CD4-positive, CD25-positive, alpha-beta regulatory T cell (primary cell): ENCODE measurements around the gene TNS1. TPM values are rescaled to one million over a fixed set of nuclear protein-coding genes. Genes with fewer than 3 reads are reported as not detected.

Experiments used
- ATAC-seq, 2 donors: fragments of 150-1000 bp; cut with Tn5 transposase; one replicate each; pipeline ENCODE4 v1.10.0; 2021; ENCODE audit warnings: low read depth in 2 of 2, moderate number of reproducible peaks in 2 of 2, moderate library complexity in 1 of 2
- DNase-seq, 3 donors: peaks; one replicate each; pipeline versions ENCODE4 v3.0.0 to v3.0.0-alpha.2; 2012 to 2022; ENCODE audit warnings: mixed read lengths in 1 of 3
- H3K27ac ChIP-seq: one replicate; pipeline ENCODE4 v1.7.0; 2013; ENCODE audit warnings: mild to moderate bottlenecking, low read length; ENCODE audit not compliant: insufficient read depth, poor library complexity, severe bottlenecking
- H3K27me3 ChIP-seq: one replicate; pipeline ENCODE4 v1.7.0; 2013; ENCODE audit warnings: low read length; ENCODE audit not compliant: control insufficient read depth, insufficient read depth
- H3K36me3 ChIP-seq: one replicate; pipeline ENCODE4 v1.7.0; 2013; ENCODE audit warnings: mild to moderate bottlenecking, low read length, moderate library complexity; ENCODE audit not compliant: control insufficient read depth, insufficient read depth
- H3K4me1 ChIP-seq: 2 replicates; pipeline ENCODE4 v1.7.0; 2013; ENCODE audit warnings: mild to moderate bottlenecking, low read length; ENCODE audit not compliant: insufficient read depth, control insufficient read depth, poor library complexity, severe bottlenecking
- H3K4me3 ChIP-seq: one replicate; pipeline ENCODE4 v1.7.0; 2013; ENCODE audit warnings: low read depth, mild to moderate bottlenecking, low read length, moderate library complexity
- H3K9me3 ChIP-seq, 2 experiments: 1 replicate in 1 of 2; 2 replicates in 1 of 2; pipeline ENCODE4 v1.7.0; 2013; ENCODE audit warnings: low read length in 2 of 2, mild to moderate bottlenecking in 1 of 2, moderate library complexity in 1 of 2; ENCODE audit not compliant: control insufficient read depth in 2 of 2
- H3K27ac Mint-ChIP-seq, 3 donors: one replicate each; pipeline ENCODE4 v1.8.0; 2020 to 2022; ENCODE audit warnings: mild to moderate bottlenecking in 3 of 3, mixed read lengths in 3 of 3, moderate library complexity in 2 of 3
- H3K27me3 Mint-ChIP-seq: one replicate; pipeline ENCODE4 v1.8.0; 2022; ENCODE audit warnings: mild to moderate bottlenecking, mixed read lengths
- H3K36me3 Mint-ChIP-seq: one replicate; pipeline ENCODE4 v1.8.0; 2020; ENCODE audit warnings: mixed read lengths
- H3K4me1 Mint-ChIP-seq, 4 donors: one replicate each; pipeline ENCODE4 v1.8.0; 2020 to 2022; ENCODE audit warnings: mixed read lengths in 4 of 4, mild to moderate bottlenecking in 1 of 4
- H3K4me3 Mint-ChIP-seq, 4 donors: one replicate each; pipeline ENCODE4 v1.8.0; 2020 to 2022; ENCODE audit warnings: mild to moderate bottlenecking in 4 of 4, mixed read lengths in 4 of 4, moderate library complexity in 3 of 4
- H3K9me3 Mint-ChIP-seq, 7 donors: one replicate each; pipeline ENCODE4 v1.8.0; 2020 to 2022; ENCODE audit warnings: mixed read lengths in 7 of 7, mild to moderate bottlenecking in 3 of 7, moderate library complexity in 2 of 7
- polyA plus RNA-seq, 4 donors: library from polyadenylated mRNA; unstranded; fragments of 300-500 nt; fragmentation: Illumina TruSeq; gene quantifications; one replicate each; pipeline ENCODE4 v1.2.3, GENCODE V29; 2021
- total RNA-seq: library from RNA; stranded (reverse); gene quantifications from one replicate; pipeline ENCODE4 v1.2.3, GENCODE V29; 2022

TNS1 gene
- total and polyA plus RNA-seq, 5 donors from 2014 or later = 0.49 TPM; not detected in 4

- Histone ChIP-seq H3K36me3 (no peaks in the 10 kb centered on the region), H3K9me3 (no peaks in the 10 kb centered on the region), H3K4me3 (no peak overlapping the region), H3K27me3 (no peaks in the 10 kb centered on the region), H3K4me1 (no peaks in the 10 kb centered on the region), H3K27ac (no peak overlapping the region)
- Mint-ChIP-seq H3K27ac (no peak overlapping the region), H3K4me3 (no peak overlapping the region), H3K9me3 (peaks cover 0 to 2% (median 0%) of the 10 kb centered on the region in 7 donors), H3K36me3 (no peaks in the 10 kb centered on the region), H3K4me1 (no peaks in the 10 kb centered on the region), H3K27me3 (no peaks in the 10 kb centered on the region)
- ATAC-seq (no peak), DNase-seq (no peak)
Measured at GRCh38 chr2:217954051-217954450, 48.7 kb downstream of the TNS1 start.

- H3K27me3 ChIP-seq = no peaks in the 10 kb centered on the region
- H3K36me3 ChIP-seq = no peaks in the 10 kb centered on the region
- Mint-ChIP-seq H3K4me3 (no peak overlapping the region), H3K27me3 (peaks cover 2% of the 10 kb centered on the region), H3K27ac (no peak overlapping the region), H3K36me3 (no peaks in the 10 kb centered on the region), H3K9me3 (peaks cover 0 to 2% (median 0%) of the 10 kb centered on the region in 7 donors), H3K4me1 (no peaks in the 10 kb centered on the region)
- H3K4me1 ChIP-seq = no peaks in the 10 kb centered on the region
- H3K27ac ChIP-seq = no peak overlapping the region
- H3K9me3 ChIP-seq = no peaks in the 10 kb centered on the region
- ATAC-seq (no peak), DNase-seq (no peak)
- no peak overlapping the region for H3K4me3 ChIP-seq
Measured at GRCh38 chr2:217953531-217953932, 49.3 kb downstream of the TNS1 start.

- Histone ChIP-seq H3K27me3 (no peaks in the 10 kb centered on the region), H3K4me3 (no peak overlapping the region), H3K36me3 (no peaks in the 10 kb centered on the region), H3K4me1 (no peaks in the 10 kb centered on the region), H3K9me3 (no peaks in the 10 kb centered on the region), H3K27ac (no peak overlapping the region)
- ATAC-seq (no peak), DNase-seq (no peak)
- no peaks in the 10 kb centered on the region for H3K36me3 Mint-ChIP-seq
- H3K4me3 Mint-ChIP-seq = no peak overlapping the region
- peaks cover 5% of the 10 kb centered on the region for H3K27me3 Mint-ChIP-seq
- H3K9me3 Mint-ChIP-seq = peaks cover 0 to 2% (median 0%) of the 10 kb centered on the region in 7 donors
- no peak overlapping the region for H3K27ac Mint-ChIP-seq
- H3K4me1 Mint-ChIP-seq = no peaks in the 10 kb centered on the region
Measured at GRCh38 chr2:217953011-217953481, 49.7 kb downstream of the TNS1 start.

- no peak for ATAC-seq
- Histone ChIP-seq H3K27ac (no peak overlapping the region), H3K4me1 (no peaks in the 10 kb centered on the region), H3K4me3 (no peak overlapping the region), H3K36me3 (no peaks in the 10 kb centered on the region), H3K27me3 (no peaks in the 10 kb centered on the region), H3K9me3 (no peaks in the 10 kb centered on the region)
- DNase-seq = no peak
- peaks cover 5% of the 10 kb centered on the region for H3K27me3 Mint-ChIP-seq
- no peak overlapping the region for H3K4me3 Mint-ChIP-seq
- H3K9me3 Mint-ChIP-seq = peaks cover 0 to 2% (median 0%) of the 10 kb centered on the region in 7 donors
- no peaks in the 10 kb centered on the region for H3K36me3 Mint-ChIP-seq
- no peak overlapping the region for H3K27ac Mint-ChIP-seq
- no peaks in the 10 kb centered on the region for H3K4me1 Mint-ChIP-seq
Measured at GRCh38 chr2:217952409-217952808, 50.4 kb downstream of the TNS1 start.

GRCh38 chr2:217951521-217952247 lies 51.1 kb downstream of the TNS1 start:
- H3K4me1 ChIP-seq = no peaks in the 10 kb centered on the region
- H3K27me3 Mint-ChIP-seq = peaks cover 5% of the 10 kb centered on the region

GRCh38 chr2:217951091-217951490 lies 51.7 kb downstream of the TNS1 start:
- Histone ChIP-seq H3K27me3 (no peaks in the 10 kb centered on the region), H3K9me3 (no peaks in the 10 kb centered on the region), H3K4me1 (no peaks in the 10 kb centered on the region), H3K36me3 (no peaks in the 10 kb centered on the region), H3K4me3 (no peak overlapping the region), H3K27ac (no peak overlapping the region)
- Mint-ChIP-seq H3K4me1 (no peaks in the 10 kb centered on the region), H3K27me3 (peaks cover 8% of the 10 kb centered on the region), H3K27ac (no peak overlapping the region), H3K4me3 (no peak overlapping the region), H3K9me3 (peaks cover 0 to 2% (median 0%) of the 10 kb centered on the region in 7 donors), H3K36me3 (no peaks in the 10 kb centered on the region)
- DNase-seq (no peak), ATAC-seq (no peak)

More at GRCh38 chr2:217951521-217952247, 51.1 kb downstream of the TNS1 start:
- ATAC-seq = no peak
- Histone ChIP-seq H3K4me3 (no peak overlapping the region), H3K36me3 (no peaks in the 10 kb centered on the region), H3K9me3 (no peaks in the 10 kb centered on the region), H3K27ac (no peak overlapping the region), H3K27me3 (no peaks in the 10 kb centered on the region)
- Mint-ChIP-seq H3K27ac (no peak overlapping the region), H3K36me3 (no peaks in the 10 kb centered on the region), H3K9me3 (peaks cover 0 to 2% (median 0%) of the 10 kb centered on the region in 7 donors), H3K4me3 (no peak overlapping the region), H3K4me1 (no peaks in the 10 kb centered on the region)
- DNase-seq = no peak

- Mint-ChIP-seq H3K9me3 (peaks cover 0 to 2% (median 0%) of the 10 kb centered on the region in 7 donors), H3K27me3 (peaks cover 11% of the 10 kb centered on the region), H3K27ac (peak overlapping the region in 1 of 3 donors; percentile 46), H3K4me3 (no peak overlapping the region), H3K36me3 (no peaks in the 10 kb centered on the region), H3K4me1 (no peaks in the 10 kb centered on the region)
- no peaks in the 10 kb centered on the region for H3K36me3 ChIP-seq
- no peaks in the 10 kb centered on the region for H3K9me3 ChIP-seq
- DNase-seq (no peak), ATAC-seq (no peak)
- no peak overlapping the region for H3K4me3 ChIP-seq
- H3K27ac ChIP-seq = no peak overlapping the region
- no peaks in the 10 kb centered on the region for H3K4me1 ChIP-seq
- no peaks in the 10 kb centered on the region for H3K27me3 ChIP-seq
Measured at GRCh38 chr2:217950401-217950871, 52.4 kb downstream of the TNS1 start.

GRCh38 chr2:217949447-217949846 lies 53.3 kb downstream of the TNS1 start:
- Mint-ChIP-seq H3K27me3 (peaks cover 11% of the 10 kb centered on the region), H3K9me3 (peaks cover 0 to 2% (median 0%) of the 10 kb centered on the region in 7 donors), H3K27ac (no peak overlapping the region), H3K4me1 (no peaks in the 10 kb centered on the region), H3K36me3 (no peaks in the 10 kb centered on the region), H3K4me3 (no peak overlapping the region)
- no peaks in the 10 kb centered on the region for H3K9me3 ChIP-seq
- no peak for DNase-seq
- no peak for ATAC-seq
- no peaks in the 10 kb centered on the region for H3K4me1 ChIP-seq
- no peak overlapping the region for H3K27ac ChIP-seq
- H3K27me3 ChIP-seq = no peaks in the 10 kb centered on the region
- no peaks in the 10 kb centered on the region for H3K36me3 ChIP-seq
- H3K4me3 ChIP-seq = no peak overlapping the region
